Measurements from ENCODE around the gene MCHR1. TPM values are rescaled to one million over a fixed set of nuclear protein-coding genes. Genes with fewer than 3 reads are reported as not detected.

Gene MCHR1
- total RNA-seq, 2 donors from 2014 or later = not detected

DNA sequence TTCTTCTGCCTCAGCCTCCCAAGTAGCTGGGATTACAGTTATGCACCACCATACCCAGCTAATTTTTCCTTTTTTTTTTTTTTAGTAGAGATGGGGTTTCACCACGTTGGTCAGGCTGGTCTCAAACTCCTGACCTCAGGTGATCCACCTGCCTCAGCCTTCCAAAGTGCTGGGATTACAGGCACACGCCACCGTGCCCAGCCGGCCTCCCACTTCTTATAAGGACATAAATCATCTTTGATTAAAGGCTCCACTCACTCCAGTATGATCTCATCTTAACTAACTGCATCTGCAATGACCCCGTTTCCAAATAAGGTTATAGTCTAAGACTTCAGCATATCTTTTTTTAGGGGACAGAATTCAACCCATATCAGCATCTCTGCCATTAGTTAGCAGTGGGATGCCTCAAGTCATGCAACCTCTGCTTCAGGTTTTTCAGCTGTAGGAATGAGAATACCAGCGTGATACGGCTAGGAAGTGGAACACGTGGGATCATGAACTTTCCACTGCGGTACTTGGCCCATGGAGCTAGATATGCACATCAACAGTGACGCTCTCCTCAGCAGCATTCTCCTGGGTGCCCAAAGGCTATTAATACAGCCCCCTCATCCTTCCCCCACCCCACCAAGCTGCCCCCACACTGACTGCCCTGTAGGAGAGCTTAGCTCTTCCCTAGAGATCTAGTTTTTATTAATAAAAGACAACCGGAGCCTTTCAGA is 41.4 kb downstream of the MCHR1 start:
- ATAC-seq (peak; percentile 47), DNase-seq (no peak)
- Histone ChIP-seq H3K36me3 (replicated peaks in 1 of 2; ENCODE audit: insufficient read depth in 1 of 2, low read depth in 2 of 2) (no peaks in the 10 kb centered on the region), H3K9me3 (no peaks in the 10 kb centered on the region), H3K27me3 (no peaks in the 10 kb centered on the region), H3K4me3 (no peak overlapping the region), H3K27ac (peak overlapping the region in 2 of 4 donors; percentile 21 to 52), H3K4me1 (no peaks in the 10 kb centered on the region)
- no peak for TF ChIP-seq POLR2A (IDR thresholded peaks at IDR 0.05)
- TF ChIP-seq, protein P1, sequence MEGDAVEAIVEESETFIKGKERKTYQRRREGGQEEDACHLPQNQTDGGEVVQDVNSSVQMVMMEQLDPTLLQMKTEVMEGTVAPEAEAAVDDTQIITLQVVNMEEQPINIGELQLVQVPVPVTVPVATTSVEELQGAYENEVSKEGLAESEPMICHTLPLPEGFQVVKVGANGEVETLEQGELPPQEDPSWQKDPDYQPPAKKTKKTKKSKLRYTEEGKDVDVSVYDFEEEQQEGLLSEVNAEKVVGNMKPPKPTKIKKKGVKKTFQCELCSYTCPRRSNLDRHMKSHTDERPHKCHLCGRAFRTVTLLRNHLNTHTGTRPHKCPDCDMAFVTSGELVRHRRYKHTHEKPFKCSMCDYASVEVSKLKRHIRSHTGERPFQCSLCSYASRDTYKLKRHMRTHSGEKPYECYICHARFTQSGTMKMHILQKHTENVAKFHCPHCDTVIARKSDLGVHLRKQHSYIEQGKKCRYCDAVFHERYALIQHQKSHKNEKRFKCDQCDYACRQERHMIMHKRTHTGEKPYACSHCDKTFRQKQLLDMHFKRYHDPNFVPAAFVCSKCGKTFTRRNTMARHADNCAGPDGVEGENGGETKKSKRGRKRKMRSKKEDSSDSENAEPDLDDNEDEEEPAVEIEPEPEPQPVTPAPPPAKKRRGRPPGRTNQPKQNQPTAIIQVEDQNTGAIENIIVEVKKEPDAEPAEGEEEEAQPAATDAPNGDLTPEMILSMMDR (IDR thresholded peaks at IDR 0.05) = no peak
- 20 to 44% methylated on average over 10 to 11 of the region's 11 CpGs for WGBS, 2 donors
- intact Hi-C loops (cut with DNase I) = no loop called here

DNA sequence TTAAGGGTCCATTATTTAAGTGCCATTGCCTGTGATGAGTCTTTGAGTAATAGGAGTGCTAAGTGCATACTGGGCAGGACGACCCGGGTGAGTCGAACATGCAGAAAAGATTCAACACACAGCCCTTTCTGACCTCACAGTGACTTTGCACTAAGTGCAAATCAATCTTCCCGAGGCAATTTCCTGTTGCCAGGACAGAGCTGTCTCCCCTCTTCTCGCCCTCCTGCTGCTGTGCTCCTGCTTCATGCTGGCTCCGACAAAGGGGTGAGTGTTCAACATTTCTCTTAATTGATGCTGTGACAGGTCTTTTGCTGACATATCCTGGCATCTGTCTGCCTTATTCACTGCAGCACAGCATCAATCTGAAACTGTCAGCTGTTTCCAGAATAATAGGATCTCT is 42.0 kb downstream of the MCHR1 start:
- Histone ChIP-seq H3K4me3 (no peak overlapping the region), H3K4me1 (no peaks in the 10 kb centered on the region), H3K27ac (peak overlapping the region in 1 of 4 donors; percentile 52), H3K27me3 (no peaks in the 10 kb centered on the region), H3K36me3 (replicated peaks in 1 of 2; ENCODE audit: insufficient read depth in 1 of 2, low read depth in 2 of 2) (no peaks in the 10 kb centered on the region), H3K9me3 (no peaks in the 10 kb centered on the region)
- 9 to 12% methylated on average over 6 of the region's 6 CpGs for WGBS, 2 donors
- TF ChIP-seq, protein P1 (IDR thresholded peaks at IDR 0.05) = no peak
- no peak for TF ChIP-seq POLR2A (IDR thresholded peaks at IDR 0.05)
- DNase-seq (peak in 2 of 4 donors; percentile 26 to 39), ATAC-seq (peak; percentile 67)
- intact Hi-C loops (cut with DNase I) = no loop called here

DNA sequence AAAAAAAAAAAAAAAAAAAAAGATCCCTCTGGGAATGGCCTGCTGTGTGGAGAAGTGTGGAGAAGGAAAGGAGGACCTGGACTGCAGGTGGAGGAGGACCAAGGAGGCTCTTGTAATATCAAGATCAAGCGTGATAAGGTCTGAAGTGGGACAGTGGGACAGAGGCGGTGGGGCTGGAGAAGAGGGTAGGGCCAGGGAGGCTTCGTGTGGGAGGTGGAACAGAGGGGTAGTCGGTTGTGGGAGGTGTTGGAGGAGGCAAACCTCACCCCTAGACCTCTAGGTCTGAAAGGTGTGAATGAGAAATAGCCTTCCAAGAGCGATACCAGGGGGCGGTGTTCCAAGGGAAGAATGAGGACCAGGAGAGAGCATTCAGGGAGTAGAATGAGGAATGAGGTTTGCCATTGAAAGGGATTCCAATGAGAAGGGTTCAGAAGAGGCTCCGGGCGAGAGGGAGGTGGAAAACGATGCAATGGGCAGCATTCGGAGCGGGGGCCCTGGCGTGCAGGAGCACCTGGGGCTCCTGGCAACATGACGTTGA is 44.2 kb downstream of the MCHR1 start:
- Histone ChIP-seq H3K4me3 (no peak overlapping the region), H3K4me1 (no peaks in the 10 kb centered on the region), H3K9me3 (no peaks in the 10 kb centered on the region), H3K27me3 (no peaks in the 10 kb centered on the region), H3K27ac (no peak overlapping the region), H3K36me3 (replicated peaks in 1 of 2; ENCODE audit: insufficient read depth in 1 of 2, low read depth in 2 of 2) (no peaks in the 10 kb centered on the region)
- intact Hi-C loops (cut with DNase I) = no loop called here
- ATAC-seq = no peak
- 77 to 78% methylated on average over 13 of the region's 13 CpGs for WGBS, 2 donors
- TF ChIP-seq POLR2A (IDR thresholded peaks at IDR 0.05) = no peak
- no peak for DNase-seq

DNA sequence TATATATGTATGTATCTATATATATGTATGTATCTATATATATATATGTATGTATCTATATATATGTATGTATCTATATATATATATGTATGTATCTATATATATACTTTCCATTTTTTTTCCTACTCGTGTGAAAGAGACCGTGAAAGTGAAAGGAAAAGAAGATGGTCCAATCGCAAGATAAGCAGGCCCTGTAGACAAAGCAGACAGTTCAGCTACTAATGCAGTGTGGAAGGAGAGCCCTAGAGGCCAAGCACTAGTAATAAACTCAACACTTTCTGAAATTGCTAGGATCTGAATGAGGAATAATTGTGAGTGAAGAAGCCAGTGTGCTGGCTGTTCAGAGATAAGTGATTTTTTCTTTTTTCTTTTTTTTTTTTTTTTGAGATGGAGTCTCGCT is 47.2 kb downstream of the MCHR1 start:
- ATAC-seq (no peak), DNase-seq (no peak)
- TF ChIP-seq, protein P1 (IDR thresholded peaks at IDR 0.05) = no peak
- TF ChIP-seq POLR2A (IDR thresholded peaks at IDR 0.05) = no peak
- Histone ChIP-seq H3K36me3 (replicated peaks in 1 of 2; ENCODE audit: insufficient read depth in 1 of 2, low read depth in 2 of 2) (no peaks in the 10 kb centered on the region), H3K4me1 (no peaks in the 10 kb centered on the region), H3K27ac (no peak overlapping the region), H3K27me3 (no peaks in the 10 kb centered on the region), H3K9me3 (no peaks in the 10 kb centered on the region), H3K4me3 (no peak overlapping the region)
- WGBS, 2 donors = 77 to 86% methylated on average over 4 of the region's 4 CpGs
- intact Hi-C loops (cut with DNase I) = no loop called here

DNA sequence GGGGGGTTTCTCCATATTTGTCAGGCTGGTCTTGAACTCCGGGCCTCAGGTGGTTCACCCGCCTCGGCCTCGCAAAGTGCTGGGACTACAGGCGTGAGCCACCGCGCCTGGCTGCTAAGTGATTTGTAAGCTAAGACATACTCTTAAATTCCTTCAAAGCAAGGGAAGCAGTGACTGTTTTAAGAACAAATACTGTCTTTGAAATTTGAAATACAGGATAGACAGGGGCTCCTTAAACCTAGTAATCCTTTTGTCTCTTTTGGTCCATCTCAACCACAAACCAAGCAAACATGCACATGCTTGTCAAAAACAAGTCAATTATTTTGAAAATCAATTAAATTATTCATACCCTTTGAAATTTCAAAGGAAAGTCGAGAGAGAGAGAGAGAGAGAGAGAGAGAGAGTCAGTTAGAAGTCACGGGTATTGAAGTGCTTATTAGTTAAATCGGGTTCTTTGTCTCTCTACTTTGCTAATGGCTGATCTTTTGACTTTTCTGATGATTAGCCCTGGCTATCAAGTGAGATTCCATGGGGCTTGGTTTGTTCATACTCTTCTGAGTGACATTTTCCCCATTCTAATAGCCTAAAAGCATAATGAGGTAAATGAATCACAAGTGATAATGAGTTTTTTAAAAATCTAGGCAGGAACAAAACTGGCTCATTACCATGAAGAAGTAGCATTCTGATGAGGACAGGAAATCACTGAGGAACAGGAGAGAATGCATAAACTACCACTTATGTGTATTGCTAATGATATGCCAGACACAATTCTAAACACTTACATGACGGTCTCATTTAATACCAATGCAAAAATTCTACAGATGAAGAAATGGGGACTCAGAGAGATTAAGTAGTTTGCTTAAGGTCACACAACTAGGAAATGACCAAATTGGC is 48.0 kb downstream of the MCHR1 start:
- H3K4me1 ChIP-seq = peaks cover 2% of the 10 kb centered on the region
- H3K4me3 ChIP-seq = no peak overlapping the region
- H3K36me3 ChIP-seq (replicated peaks in 1 of 2; ENCODE audit: insufficient read depth in 1 of 2, low read depth in 2 of 2) = no peaks in the 10 kb centered on the region
- no peak overlapping the region for H3K27ac ChIP-seq
- ATAC-seq (no peak), DNase-seq (no peak)
- H3K27me3 ChIP-seq = no peaks in the 10 kb centered on the region
- WGBS, 2 donors = 81 to 82% methylated on average over 11 of the region's 11 CpGs
- TF ChIP-seq POLR2A (IDR thresholded peaks at IDR 0.05) = no peak
- no peaks in the 10 kb centered on the region for H3K9me3 ChIP-seq
- intact Hi-C loops (cut with DNase I) = no loop called here
